ENCODE data around the gene CDCA3.

- no peak for TF ChIP-seq CTCF (conservative IDR thresholded peaks at IDR 0.05 in 1 of 2, IDR thresholded peaks at IDR 0.05 in 1 of 2; ENCODE audit: low read depth in 1 of 2, low read length in 2 of 2)
- no peak for TF ChIP-seq EZH2 (IDR thresholded peaks at IDR 0.05; ENCODE audit: low read length, missing control alignments)
Measured at GRCh38 chr12:6849427-6849826, 1.7 kb downstream of the CDCA3 start.
